ENCODE data around the gene PACRG. TPM values are rescaled to one million over a fixed set of nuclear protein-coding genes. Genes with fewer than 3 reads are reported as not detected.
A peak's percentile ranks its signal among the peaks of the same experiment; 100 is the strongest.

Gene PACRG
- total RNA-seq, 1 donor from 2014 or later = 7.3 TPM

DNA sequence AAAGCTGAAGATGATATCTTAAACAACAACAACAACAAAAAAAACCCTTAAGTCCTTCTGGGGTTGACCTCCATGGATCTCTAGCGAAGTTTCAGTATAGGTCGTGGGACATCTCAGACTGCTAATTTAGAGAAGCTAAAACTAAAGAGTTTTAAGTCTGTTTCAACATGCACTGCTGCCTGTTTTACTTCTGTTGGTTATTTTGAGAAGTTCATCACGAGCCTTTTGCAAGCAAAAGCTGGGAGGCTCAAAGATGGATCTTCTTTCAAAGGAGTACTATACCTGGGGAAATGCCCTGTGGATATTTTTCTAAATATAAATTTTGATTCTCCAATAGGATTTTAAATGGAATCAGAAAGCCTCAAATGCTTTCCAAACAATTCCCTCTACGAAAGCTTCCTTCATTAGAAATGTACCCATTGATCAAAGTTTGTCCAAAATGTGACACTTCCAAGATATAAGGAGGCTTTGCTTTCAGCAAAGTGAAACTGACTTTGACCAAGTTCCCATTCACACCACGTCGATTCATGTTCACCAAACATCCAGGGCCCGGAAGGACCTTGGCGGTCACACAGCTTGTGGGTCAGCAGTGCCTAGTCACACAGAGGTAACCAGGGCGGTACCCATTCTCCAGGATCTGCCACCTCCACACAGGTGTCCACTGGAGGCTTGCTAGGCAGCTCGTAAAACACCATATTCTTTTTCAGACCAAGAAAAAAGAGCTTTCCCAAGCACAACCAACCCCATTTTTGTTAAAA, 592.0 kb downstream of the PACRG start:
- FAIRE-seq = no peak
- DNase-seq (ENCODE audit: low spot score in 2 of 2) = no peak

- no peak for FAIRE-seq
- DNase-seq (ENCODE audit: low spot score in 2 of 2) = no peak
Observed at GRCh38 chr6:163320402-163320801, 592.6 kb downstream of the PACRG start.

DNA sequence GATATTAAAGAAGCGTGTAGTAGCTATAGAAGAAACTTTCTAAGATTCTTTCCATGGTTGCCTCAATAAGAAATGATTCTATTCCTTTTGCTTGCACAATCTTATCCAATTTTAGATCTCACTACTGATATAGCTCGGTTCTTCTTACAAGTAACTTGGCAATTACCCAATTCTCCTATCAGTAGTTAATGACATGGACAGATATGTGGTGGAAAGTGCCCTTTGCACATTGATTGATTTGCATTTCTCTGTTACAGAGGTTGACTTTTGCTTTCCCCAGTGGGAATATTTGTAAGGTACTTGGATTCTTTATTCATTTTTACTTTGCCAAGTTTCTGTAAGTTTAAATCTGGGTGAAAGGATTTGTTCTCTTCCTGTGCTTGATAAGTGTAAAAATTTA, 593.0 kb downstream of the PACRG start:
- FAIRE-seq (no peak), DNase-seq (ENCODE audit: low spot score in 2 of 2) (no peak)

DNA sequence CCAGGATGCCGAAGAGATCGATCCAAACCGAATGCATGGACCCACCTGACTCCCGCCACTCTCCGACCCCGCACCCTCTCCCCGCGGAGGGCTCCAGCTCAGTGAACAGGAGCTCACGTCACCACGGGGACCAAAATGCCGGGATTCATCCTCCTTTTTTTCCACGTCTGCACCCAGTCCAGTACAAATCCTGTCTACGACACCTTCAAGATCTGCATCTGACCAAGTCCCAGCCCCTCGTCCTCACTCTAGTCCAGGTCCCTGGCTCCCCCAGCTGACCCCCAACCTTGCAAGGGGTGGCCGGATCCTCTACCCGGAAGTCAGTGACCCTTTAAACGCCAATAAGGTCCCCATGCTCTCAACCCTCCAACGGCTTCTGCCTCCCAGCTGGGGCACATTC, 593.9 kb downstream of the PACRG start:
- no peak for DNase-seq (ENCODE audit: low spot score in 2 of 2)
- FAIRE-seq = no peak

GRCh38 chr6:163323274-163323673, 595.5 kb downstream of the PACRG start:
- FAIRE-seq (no peak), DNase-seq (ENCODE audit: low spot score in 2 of 2) (no peak)

GRCh38 chr6:163323705-163324104, 595.9 kb downstream of the PACRG start:
- DNase-seq (ENCODE audit: low spot score in 2 of 2) (no peak), FAIRE-seq (no peak)

GRCh38 chr6:163324326-163324687, 596.5 kb downstream of the PACRG start:
- no peak for DNase-seq (ENCODE audit: low spot score in 2 of 2)

DNA sequence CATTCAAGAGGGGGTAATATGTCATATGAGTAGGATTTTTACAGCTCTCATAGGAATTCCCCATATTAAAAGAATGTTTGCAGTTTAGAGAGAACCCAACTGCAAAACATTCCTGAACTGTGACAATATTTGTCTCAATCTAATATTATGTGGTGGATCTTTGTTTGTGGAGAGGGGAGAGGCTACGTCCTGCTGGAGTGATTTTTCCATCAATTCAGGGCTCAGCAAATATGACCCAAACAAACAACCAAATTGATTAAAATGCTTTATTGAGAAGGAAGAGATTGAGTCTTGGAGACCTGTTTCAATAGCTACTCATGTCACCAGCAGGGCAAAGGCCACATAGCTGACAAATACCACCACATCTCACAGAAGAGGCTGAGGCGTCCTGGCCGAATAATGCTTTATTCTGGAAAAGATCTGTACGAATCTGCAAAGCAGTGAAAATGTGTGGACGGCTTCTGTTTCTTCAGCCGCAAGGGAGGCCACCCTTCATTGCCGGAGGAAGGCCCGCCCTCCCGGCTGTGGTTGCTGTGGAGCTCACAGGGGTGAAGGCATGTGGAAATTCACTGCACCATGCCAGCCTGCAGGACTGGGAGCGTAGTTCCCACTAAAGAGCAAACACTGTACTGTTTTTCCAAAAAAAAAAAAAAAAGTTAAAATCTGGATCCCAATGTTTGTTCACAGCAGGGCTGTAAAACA, 597.1 kb downstream of the PACRG start:
- DNase-seq (ENCODE audit: low spot score in 2 of 2) = no peak
- FAIRE-seq = no peak

More at GRCh38 chr6:163324326-163324687, 596.5 kb downstream of the PACRG start:
- FAIRE-seq = no peak

DNA sequence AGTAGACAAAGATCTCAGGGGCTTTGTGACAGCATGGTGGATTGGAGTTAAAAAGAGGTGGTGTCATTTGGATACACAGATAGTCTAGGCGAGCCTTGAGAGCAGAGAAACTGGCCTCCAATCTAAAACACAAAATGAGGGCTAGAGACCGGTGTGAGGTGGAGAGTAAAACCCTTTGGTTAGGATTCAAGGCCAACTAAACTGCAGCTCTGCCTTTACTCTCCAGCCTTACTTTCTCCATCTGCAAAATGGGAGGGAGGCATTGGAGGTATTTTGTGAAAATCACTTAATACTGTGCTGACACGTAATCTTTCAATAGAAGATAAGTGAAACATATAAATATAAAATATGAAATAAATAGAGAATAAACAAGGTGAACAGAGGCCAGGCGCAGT, 597.6 kb downstream of the PACRG start:
- FAIRE-seq (no peak), DNase-seq (ENCODE audit: low spot score in 2 of 2) (no peak)

- DNase-seq (ENCODE audit: low spot score in 2 of 2) (no peak), FAIRE-seq (no peak)
Observed at GRCh38 chr6:163327165-163327880, 599.5 kb downstream of the PACRG start.

DNA sequence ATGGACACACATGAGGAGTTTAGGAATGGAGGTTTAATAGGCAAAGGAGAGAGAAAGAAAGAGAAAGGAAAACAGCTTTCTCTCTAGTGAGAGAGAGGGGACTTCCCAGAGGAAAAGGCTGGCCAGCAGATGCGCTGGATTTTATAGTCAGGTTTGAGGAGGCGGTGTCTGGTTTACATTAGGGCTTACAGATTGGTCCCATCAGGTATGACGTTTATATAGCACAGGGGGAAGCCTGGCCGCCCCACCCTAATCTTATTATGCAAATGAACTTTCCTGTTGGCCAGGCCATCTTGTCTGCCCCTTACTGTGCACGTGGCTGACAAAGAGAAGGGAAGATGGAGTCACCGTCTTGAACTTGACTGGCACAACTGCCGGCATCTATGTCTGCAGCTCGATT, 600.1 kb downstream of the PACRG start:
- FAIRE-seq = no peak
- no peak for DNase-seq (ENCODE audit: low spot score in 2 of 2)

DNA sequence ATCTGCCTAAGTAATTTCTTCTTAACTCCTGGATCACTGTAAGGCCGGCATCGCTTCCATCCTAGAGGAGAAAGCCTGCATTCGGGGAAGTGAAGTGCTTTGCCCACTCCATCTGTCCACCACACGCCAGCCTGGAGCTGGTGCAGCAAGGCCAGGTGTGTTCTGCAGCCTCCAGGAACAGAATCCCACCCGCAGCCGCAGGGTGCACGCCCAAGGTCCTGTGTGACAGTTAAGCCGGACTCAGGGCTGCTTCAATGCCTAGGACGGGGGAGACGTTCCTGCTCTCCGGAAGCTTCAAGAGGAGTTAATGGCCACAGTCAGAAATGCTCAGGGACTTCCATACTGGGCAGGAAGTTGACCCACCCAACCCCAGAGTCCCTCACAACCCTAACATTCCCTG, 600.6 kb downstream of the PACRG start:
- FAIRE-seq (no peak), DNase-seq (ENCODE audit: low spot score in 2 of 2) (no peak)

DNA sequence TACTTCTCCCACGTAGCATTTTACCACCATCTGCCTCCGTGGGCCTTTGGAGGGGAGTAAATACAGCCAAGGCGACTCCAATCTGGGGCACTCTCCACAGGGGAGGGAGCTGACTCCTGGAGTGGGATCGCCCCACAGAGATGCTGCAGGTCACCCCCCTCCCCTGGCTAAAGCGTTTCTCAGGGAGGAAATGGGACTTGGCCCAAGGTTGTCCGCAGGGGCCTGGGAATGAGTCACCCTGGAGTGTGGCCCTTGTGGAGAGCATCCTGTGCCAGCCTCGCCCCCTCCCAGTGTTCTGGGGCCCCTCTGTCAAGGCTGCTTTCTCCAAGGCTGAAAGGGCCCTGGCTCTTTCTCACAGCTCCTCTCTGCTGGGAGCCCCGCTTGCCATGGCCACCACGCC, 602.2 kb downstream of the PACRG start:
- DNase-seq (ENCODE audit: low spot score in 2 of 2) = peak in 1 of 2 donors; percentile 64
- FAIRE-seq = no peak

DNA sequence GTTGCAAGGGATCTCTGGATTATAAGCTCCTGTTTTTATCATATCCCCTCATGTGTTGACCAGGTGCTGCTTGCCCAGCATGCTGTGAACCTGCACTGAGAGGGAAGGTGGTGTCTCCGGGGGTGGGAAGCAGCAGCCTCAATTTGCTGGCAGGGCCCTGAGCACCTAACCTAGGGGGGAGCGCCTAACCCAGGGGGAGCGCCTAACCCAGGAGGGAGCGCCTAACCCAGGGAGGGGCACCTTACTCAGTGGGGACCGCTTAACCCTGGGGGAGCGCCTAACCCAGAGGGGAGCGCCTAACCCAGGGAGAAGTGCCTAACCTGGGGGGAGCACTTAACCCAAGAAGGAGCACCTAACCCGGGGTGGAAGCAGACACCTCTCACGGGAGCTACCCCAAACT, 603.5 kb downstream of the PACRG start:
- FAIRE-seq (no peak), DNase-seq (ENCODE audit: low spot score in 2 of 2) (no peak)

DNA sequence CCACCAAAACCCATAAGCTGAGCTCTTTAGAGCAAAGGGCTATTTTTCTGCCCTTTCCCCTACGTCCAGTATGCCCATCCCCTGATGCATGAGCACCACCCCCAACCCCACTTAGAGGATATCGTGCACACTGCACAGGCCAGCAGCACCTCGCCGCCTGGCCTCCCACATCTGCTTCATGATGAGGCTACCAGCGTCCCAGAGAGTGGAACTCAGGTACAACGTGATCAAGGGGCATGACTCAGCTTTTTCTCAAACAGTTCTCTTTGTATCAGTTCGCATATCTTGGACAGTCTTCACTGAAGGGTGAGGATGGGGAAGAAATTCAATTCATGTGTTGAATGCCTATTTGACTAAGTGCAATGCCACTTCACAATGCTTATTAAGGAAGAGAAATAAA, 604.8 kb downstream of the PACRG start:
- DNase-seq (ENCODE audit: low spot score in 2 of 2) = no peak
- no peak for FAIRE-seq

DNA sequence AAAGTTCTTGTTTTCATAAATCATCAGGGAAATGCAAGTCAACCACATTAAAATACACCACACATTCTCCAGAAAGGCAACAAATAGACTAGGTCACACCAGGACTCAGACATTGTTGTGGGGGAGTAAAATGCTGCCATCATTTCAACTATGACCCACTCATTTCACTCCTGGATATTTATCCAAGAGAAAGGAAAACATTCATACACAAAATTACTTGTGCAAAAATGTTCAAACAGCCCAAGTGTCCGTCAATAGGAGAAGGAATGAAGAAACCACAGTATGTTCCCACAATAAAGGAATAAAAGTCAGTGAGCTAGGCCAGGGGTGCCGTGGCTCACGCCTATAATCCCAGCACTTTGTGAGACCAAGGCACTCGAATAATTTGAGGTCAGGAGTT, 605.3 kb downstream of the PACRG start:
- DNase-seq (ENCODE audit: low spot score in 2 of 2) (no peak), FAIRE-seq (no peak)

GRCh38 chr6:163333701-163334663, 606.2 kb downstream of the PACRG start:
- no peak for FAIRE-seq
- no peak for DNase-seq (ENCODE audit: low spot score in 2 of 2)

GRCh38 chr6:163335056-163335455, 607.3 kb downstream of the PACRG start:
- no peak for FAIRE-seq
- no peak for DNase-seq (ENCODE audit: low spot score in 2 of 2)

DNA sequence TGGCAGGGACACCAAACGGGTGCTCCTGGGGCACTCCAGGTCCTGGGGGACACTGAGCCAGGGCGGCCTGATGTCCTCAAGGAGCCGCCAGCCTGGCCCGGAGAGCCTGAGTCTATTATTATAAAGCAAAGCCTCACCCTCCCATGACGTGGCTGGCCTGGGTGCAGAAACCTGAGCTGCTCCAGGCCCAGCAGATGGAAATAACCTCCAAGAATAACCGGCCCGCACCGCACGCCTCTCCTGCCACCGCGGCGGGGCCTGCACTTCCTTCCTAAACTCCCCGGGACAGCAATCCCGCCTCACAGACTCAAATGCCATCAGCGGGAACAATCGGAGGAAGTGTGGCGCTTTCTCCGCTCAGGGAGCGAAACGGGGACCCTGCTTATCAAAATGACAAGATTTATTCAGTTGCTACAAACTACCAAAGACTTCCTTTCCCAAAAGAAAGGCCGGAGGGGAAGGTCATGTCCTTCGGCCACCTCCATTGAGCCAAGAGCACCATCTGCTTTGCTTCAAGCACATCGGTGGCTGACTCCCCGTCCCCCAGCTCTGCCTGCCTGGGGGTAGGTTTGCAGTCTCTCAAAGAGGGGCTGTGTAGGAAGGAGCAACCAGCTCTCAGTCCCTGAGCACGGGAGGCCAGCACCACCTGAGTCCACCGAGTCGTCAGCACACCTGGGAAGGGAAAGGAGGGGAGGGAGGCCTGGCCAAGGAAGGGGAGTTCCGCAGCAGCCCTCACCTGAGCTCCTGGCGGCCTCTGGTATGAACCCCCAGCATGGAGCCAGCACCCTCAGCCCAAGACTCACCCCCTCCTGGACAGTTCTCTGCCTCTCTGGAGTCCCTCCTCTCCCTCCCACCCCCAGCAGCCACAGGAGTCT, 608.1 kb downstream of the PACRG start:
- DNase-seq (ENCODE audit: low spot score in 2 of 2) (no peak), FAIRE-seq (no peak)

Measured in frontal cortex (tissue), 4 donors.